Left ventricle myocardium inferior (tissue), 1 donor: ENCODE results near the gene MT1HL1. TPM values are rescaled to one million over a fixed set of nuclear protein-coding genes. Genes with fewer than 3 reads are reported as not detected.

ENCODE experiments used
- DNase-seq: peaks from one replicate; pipeline ENCODE4 v3.0.0-alpha.2; 2020
- H3K27ac ChIP-seq: fragments of 200-600 bp; replicated peaks from 2 replicates; pipeline ENCODE4 v1.8.0; 2021
- H3K27me3 ChIP-seq: fragments of 200-600 bp; 2 replicates; pipeline ENCODE4 v1.8.0; 2021; ENCODE audit warnings: low read depth
- H3K36me3 ChIP-seq: fragments of 200-600 bp; 2 replicates; pipeline ENCODE4 v1.8.0; 2021
- H3K4me1 ChIP-seq: fragments of 200-600 bp; 2 replicates; pipeline ENCODE4 v1.8.0; 2021
- H3K4me3 ChIP-seq: fragments of 200-600 bp; 2 replicates; pipeline ENCODE4 v1.8.0; 2021; ENCODE audit warnings: mild to moderate bottlenecking, moderate library complexity
- H3K9me3 ChIP-seq: fragments of 200-600 bp; replicated peaks from 2 replicates; pipeline ENCODE4 v1.8.0; 2021
- intact Hi-C: fragments of 100-400 bp; cut with micrococcal nuclease; formaldehyde crosslinking; loops from one replicate; pipeline ENCODE4 v1.11.0; 2022
- total RNA-seq: library from RNA; stranded (reverse); fragmentation: NEBNext Ultra II Directional; extraction: Animal tissue kit (Norgen Biotek cat#: 25700); gene quantifications from one replicate; pipeline ENCODE4 v1.2.1, GENCODE V29; 2021
- TF ChIP-seq, protein P1 (sequence below): fragments of 200-600 bp; IDR thresholded peaks from 2 replicates; pipeline ENCODE4 v1.8.0; 2021; ENCODE audit warnings: antibody characterized with exemption, mild to moderate bottlenecking, borderline replicate concordance
- donor health status: DM: no; HTN: yes; CAD: no; lungs with severe emphysema.

Gene MT1HL1
- total RNA-seq, 1 donor from 2014 or later = not detected

DNA sequence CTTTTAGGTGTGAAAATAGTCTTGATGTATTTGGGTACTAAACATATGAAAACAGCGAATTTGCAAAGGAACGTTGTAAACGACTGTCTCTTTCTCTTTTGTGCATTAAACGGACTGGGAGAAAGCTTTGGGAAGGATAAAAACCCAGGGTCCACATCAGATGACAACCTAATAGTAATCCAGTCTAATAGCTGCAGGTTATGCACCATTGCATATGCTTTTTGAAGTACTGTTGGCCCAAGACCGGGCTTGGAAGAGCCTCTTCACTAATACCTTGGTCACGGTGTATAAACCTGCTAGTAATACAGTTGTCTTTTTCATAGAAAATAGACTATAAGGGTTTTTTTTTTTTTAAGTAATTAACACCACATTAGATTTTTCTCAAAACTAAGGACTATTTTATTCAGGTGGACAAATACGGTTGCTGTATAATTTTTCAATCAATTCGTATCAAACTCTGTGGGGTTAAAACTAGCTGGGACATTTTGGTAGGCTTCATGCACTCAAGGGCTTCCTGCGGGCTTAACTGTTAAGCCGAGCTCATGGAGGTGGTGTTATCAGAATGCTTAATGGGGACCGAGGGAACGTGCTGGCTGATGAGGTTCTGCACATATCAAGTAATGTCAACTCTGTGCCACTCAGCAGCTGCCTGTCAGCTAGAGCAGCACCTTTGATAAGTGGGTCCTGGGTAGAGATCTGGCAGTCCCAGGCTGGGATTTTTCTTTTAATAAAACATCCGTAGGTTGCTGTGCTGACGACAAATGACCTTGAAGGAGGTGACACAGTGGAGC lies 39.8 kb upstream of the MT1HL1 start:
- Histone ChIP-seq H3K27ac (peak overlapping the region; percentile 99), H3K9me3 (no peaks in the 10 kb centered on the region), H3K27me3 (peaks cover 47% of the 10 kb centered on the region), H3K36me3 (no peaks in the 10 kb centered on the region), H3K4me1 (peaks cover 32% of the 10 kb centered on the region), H3K4me3 (peak overlapping the region; percentile 77)
- peak; percentile 50 for DNase-seq
- TF ChIP-seq, protein P1, sequence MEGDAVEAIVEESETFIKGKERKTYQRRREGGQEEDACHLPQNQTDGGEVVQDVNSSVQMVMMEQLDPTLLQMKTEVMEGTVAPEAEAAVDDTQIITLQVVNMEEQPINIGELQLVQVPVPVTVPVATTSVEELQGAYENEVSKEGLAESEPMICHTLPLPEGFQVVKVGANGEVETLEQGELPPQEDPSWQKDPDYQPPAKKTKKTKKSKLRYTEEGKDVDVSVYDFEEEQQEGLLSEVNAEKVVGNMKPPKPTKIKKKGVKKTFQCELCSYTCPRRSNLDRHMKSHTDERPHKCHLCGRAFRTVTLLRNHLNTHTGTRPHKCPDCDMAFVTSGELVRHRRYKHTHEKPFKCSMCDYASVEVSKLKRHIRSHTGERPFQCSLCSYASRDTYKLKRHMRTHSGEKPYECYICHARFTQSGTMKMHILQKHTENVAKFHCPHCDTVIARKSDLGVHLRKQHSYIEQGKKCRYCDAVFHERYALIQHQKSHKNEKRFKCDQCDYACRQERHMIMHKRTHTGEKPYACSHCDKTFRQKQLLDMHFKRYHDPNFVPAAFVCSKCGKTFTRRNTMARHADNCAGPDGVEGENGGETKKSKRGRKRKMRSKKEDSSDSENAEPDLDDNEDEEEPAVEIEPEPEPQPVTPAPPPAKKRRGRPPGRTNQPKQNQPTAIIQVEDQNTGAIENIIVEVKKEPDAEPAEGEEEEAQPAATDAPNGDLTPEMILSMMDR = no peak
- intact Hi-C loops = no loop called here

DNA sequence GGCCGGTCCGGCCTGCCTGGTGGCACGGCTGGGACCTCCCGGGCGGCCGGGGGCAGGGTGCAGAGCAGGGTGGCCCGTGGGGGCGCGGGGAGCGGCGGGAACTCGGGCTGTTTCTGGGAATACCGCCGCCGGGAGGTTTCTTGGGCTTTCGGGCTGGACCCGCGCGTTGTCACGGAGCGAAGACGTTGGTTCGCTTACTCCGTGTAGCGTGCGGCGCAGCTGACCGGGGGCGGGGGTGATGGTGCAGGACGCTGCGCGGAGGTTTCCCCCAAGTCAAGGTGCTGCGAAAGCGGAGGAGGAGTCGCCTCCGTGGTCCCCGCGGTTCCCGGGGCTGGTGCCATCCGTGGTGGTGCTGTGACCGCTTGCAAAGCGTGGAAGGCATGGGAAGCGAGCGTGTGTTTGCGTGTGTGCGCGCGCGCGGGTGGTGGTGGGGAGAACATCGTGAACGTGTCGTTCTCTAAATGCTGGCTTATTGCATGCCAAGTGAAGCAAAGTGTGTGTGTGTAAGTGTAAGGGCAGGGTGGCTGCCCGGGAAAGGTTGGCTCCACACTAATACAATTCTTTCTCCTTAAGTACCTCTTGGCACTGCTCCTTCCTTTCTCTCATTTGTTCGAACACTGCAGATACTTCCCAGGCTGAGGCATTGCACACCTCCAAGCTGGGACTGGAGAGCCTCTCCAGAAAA lies 38.8 kb upstream of the MT1HL1 start:
- Histone ChIP-seq H3K4me3 (peak overlapping the region; percentile 77), H3K27me3 (peaks cover 47% of the 10 kb centered on the region), H3K4me1 (peaks cover 33% of the 10 kb centered on the region), H3K27ac (peak overlapping the region; percentile 99), H3K9me3 (no peaks in the 10 kb centered on the region), H3K36me3 (no peaks in the 10 kb centered on the region)
- intact Hi-C loops = no loop called here
- TF ChIP-seq, protein P1 = no peak
- peak; percentile 52 for DNase-seq

DNA sequence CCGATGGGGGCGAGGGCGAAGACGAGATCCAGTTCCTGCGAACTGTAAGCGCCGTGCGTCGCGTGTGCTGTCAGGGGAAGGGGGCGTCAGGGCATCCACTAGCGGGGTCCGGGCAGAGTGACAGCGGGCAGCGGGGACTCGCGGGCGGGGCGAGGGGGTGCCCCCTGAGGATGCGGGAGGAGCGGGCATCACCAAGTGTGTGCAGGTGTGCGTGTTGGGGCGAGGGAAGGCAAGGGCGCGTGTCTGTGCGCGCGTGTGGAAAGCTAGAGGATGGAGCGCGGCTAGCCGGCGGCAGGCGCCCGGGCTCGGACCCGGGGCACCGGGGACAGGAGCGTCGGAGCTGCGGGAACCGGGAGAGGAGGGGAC lies 38.3 kb upstream of the MT1HL1 start:
- Histone ChIP-seq H3K9me3 (no peaks in the 10 kb centered on the region), H3K27ac (peak overlapping the region; percentile 99), H3K27me3 (peaks cover 47% of the 10 kb centered on the region), H3K36me3 (no peaks in the 10 kb centered on the region), H3K4me3 (peak overlapping the region; percentile 77), H3K4me1 (peaks cover 37% of the 10 kb centered on the region)
- DNase-seq = no peak
- TF ChIP-seq, protein P1 = no peak
- intact Hi-C loops = no loop called here

DNA sequence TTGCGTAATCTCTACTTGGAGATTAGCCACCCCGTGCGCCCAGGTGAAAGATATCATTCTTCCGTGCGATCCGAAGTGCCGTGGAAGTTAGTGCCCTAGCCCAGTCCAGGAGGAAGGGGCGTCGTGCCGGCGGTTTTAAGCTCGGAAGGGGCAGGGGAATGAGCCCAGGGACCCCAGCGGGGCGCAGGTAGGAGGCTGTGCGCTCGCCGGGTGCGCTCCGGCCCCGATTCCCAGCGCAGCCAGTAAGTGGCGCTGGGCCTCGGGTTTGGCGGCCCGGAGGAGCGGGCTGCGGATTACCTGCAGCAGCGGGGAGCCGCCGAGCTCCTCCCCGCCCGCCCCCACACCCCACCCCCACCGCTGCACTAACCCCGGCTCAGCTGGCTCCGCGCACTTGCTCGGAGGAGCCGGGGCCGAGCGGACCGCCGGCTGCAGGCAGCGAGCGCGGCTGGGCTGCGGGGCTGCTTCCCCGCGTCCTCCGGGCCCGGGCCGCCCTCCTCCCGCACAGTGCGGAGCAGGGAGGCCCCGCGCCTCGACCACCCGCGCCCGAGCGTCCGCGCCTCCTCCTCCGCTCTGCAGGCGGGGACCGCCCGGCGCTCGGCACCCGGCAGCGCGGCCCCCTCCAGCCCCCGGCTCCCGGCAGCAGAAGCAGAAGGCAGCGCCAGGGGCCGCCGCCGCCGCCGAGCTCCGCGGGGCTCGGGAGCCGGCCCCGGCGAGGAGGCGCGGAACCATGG lies 37.7 kb upstream of the MT1HL1 start, which contains the start of gene RYR2:
RYR2 (plus strand) TSS at position 390 of the 731 bp plus-strand sequence; CDS start at position 728, 338 bp downstream.
- intact Hi-C loops = no loop called here
- H3K4me1 ChIP-seq = peaks cover 37% of the 10 kb centered on the region
- H3K27me3 ChIP-seq = peaks cover 47% of the 10 kb centered on the region
- peak; percentile 49 for DNase-seq
- peak within 1 kb of the TSS; percentile 99 for H3K27ac ChIP-seq
- TF ChIP-seq, protein P1 = peak; percentile 66
- no peaks in the 10 kb centered on the region for H3K36me3 ChIP-seq
- H3K9me3 ChIP-seq = no peaks in the 10 kb centered on the region
- peak within 1 kb of the TSS; percentile 77 for H3K4me3 ChIP-seq

DNA sequence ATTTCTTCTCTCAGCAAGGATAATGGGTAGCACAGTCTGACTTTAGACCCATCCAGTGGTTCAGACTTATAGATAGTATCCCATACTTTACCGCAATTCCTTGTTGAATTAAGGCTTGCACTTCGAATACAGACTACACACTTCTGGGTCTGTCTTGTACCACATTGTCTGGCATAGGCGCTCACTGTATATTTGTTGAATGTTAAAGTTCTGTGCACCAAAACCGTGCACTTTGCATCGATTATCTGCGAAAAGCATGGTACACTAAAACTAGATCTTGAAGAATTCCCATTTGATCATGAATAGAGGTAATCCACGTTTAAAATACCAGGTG lies 37.2 kb upstream of the MT1HL1 start:
- TF ChIP-seq, protein P1 = no peak
- intact Hi-C loops = no loop called here
- Histone ChIP-seq H3K9me3 (no peaks in the 10 kb centered on the region), H3K4me3 (peak overlapping the region; percentile 77), H3K27me3 (peaks cover 47% of the 10 kb centered on the region), H3K4me1 (peaks cover 37% of the 10 kb centered on the region), H3K36me3 (no peaks in the 10 kb centered on the region), H3K27ac (peak overlapping the region; percentile 99)
- DNase-seq = no peak
